RCC 7860 (cell line): ENCODE measurements around the gene CIT.
"Not testable (repeated sequence)": the region's sequence is repeated elsewhere in the genome, so short reads cannot be mapped to it uniquely, and the experiment has no call there.

Experiments used
- DNase-seq: peaks from one replicate; pipeline ENCODE4 v3.0.0-alpha.2; 2015; ENCODE audit warnings: low spot score
- FAIRE-seq: peaks from 2 replicates; lab custom pipeline; 2012; peaks lifted over from hg19 to GRCh38; lab: Jason Lieb, UNC

CIT gene, protein sequence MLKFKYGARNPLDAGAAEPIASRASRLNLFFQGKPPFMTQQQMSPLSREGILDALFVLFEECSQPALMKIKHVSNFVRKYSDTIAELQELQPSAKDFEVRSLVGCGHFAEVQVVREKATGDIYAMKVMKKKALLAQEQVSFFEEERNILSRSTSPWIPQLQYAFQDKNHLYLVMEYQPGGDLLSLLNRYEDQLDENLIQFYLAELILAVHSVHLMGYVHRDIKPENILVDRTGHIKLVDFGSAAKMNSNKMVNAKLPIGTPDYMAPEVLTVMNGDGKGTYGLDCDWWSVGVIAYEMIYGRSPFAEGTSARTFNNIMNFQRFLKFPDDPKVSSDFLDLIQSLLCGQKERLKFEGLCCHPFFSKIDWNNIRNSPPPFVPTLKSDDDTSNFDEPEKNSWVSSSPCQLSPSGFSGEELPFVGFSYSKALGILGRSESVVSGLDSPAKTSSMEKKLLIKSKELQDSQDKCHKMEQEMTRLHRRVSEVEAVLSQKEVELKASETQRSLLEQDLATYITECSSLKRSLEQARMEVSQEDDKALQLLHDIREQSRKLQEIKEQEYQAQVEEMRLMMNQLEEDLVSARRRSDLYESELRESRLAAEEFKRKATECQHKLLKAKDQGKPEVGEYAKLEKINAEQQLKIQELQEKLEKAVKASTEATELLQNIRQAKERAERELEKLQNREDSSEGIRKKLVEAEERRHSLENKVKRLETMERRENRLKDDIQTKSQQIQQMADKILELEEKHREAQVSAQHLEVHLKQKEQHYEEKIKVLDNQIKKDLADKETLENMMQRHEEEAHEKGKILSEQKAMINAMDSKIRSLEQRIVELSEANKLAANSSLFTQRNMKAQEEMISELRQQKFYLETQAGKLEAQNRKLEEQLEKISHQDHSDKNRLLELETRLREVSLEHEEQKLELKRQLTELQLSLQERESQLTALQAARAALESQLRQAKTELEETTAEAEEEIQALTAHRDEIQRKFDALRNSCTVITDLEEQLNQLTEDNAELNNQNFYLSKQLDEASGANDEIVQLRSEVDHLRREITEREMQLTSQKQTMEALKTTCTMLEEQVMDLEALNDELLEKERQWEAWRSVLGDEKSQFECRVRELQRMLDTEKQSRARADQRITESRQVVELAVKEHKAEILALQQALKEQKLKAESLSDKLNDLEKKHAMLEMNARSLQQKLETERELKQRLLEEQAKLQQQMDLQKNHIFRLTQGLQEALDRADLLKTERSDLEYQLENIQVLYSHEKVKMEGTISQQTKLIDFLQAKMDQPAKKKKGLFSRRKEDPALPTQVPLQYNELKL (N-terminal part only)

GRCh38 chr12:119876761-119877638 is at the start of gene CIT:
CIT (minus strand) TSS chr12:119877320; CDS start chr12:119876168, 1,152 bp downstream.
- peak; percentile 89 for DNase-seq
- peak; percentile 84 for FAIRE-seq

DNA sequence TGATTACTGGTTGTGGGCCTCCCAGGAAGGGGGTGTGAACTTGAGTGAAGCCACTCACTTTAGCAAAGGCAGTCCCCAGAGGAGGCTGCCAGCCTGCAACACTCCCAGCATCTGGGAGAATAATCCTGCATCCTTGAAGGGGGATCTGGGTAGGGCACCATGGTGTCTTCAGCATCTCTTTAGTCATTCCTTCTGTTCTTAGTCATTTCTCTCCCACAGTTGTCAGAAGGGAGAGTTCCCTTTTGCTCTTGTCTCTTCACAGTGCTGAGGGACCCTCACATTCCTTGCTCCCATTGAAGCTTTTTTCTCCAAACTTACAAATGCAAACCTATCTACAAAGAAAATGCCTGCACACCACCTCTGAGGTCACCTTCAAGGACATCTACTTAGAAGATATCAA is 48.1 kb upstream of the CIT start:
- FAIRE-seq (no peak), DNase-seq (no peak)

DNA sequence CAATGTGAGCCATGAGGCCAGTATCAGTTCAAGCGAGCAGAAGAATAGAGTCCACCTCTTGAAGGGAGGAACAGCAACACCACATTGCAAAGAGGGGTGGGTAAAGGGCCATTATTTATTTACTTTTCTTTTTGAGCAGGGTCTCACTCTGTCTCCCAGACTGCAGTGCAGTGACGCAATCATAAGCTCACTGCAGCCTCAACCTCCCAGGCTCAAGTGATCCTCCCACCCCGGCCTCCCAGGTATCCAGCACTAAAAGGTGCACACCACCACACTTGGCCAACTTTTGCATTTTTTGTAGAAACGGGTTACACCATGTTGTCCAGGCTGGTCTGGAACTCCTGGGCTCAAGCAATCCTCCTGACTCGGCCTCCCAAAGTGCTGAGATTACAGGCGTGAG is 42.9 kb upstream of the CIT start:
- DNase-seq (no peak), FAIRE-seq (no peak)

DNA sequence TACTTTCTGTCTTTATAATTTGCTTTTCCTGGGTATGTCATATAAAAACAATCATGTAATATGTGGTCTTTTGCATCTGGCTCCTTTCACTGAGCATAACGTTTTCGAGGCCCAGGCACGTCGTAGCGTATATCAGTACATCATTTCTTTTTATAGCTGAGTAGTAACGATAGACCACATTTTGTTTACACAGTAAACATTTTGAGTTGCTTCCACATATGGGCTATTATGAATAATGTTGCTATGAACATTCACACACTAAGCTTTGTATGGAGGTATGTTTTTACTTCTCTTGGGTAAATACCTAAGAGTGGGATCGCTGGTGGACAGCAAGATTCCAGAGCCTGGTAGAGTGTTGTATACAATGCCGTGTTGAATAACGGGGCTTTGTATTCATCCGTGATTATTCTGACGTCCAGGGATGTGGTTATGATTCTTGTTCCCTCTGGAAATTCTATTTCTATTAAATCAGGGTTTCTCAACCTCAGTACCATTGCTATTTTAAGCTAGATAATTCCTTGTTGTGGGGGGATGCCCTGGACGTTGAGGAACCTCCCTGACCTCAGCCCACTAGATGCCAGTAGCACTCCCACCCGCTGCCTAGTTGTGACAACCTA is 38.9 kb upstream of the CIT start:
- no peak for FAIRE-seq
- no peak for DNase-seq

GRCh38 chr12:119914666-119915065 is 37.5 kb upstream of the CIT start:
- FAIRE-seq (no peak), DNase-seq (no peak)

DNA sequence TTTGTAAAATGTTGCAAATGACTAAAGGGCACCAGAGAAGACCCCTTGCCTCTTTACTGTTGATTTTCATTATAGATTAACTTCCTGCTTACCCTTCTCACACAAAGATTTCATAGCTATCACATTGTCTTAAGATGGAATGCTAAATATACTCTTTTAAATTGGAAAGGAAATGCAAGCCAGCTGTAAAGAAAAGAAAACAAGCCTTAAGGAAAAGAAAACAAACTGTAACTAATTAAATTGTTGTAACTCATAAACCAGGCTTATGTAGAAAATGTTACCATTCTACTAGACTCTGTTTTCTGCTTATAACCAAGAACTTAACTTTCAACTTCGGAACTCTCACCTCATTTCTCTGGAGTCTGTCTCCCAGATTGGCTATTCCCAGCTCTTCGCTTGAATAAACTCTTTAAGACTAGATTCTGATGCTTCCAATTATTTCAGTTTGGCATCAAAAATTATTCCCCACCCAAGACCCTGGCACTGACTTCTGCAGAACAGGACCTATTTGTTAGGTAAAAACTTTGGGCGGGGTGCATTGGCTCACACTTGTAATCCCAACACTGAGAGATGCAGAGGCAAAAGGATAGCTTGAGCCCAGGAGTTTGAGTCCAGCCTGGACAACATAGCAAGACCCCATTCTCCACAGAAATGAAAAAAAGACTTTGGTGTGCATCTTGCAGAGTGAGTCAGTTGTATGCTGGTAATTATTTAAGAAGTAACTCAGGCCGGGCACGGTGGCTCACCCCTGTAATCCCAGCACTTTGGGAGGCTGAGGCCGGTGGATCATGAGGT is 36.6 kb upstream of the CIT start:
- no peak for DNase-seq
- FAIRE-seq = no peak

- no peak for FAIRE-seq
- no peak for DNase-seq
These were observed 34.1 kb upstream of the CIT start for GRCh38 chr12:119911182-119911581.

- FAIRE-seq (no peak), DNase-seq (no peak)
These were observed 33.5 kb upstream of the CIT start for GRCh38 chr12:119910586-119910985.

DNA sequence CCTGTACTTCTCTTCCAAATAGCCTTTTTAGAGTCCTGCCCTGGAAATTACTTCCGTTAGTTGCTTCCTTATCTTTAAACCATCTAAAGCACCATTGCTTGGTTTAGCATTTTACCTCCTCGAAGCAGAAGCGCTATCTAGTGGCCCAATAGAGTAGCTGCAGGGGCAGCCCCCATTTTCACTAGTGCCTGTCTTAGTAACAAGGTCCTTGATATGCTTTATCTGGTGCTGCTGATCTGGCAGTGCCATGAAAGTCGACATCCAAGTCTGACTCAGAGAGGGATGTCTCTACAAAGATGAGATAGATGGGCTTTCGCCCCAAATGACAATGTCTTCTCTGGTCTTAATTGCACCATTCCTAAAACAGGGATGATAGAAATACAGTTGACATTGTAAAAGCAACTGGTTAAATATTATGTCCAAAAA is 25.0 kb upstream of the CIT start:
- FAIRE-seq (peak; percentile 58), DNase-seq (peak; percentile 66)

DNA sequence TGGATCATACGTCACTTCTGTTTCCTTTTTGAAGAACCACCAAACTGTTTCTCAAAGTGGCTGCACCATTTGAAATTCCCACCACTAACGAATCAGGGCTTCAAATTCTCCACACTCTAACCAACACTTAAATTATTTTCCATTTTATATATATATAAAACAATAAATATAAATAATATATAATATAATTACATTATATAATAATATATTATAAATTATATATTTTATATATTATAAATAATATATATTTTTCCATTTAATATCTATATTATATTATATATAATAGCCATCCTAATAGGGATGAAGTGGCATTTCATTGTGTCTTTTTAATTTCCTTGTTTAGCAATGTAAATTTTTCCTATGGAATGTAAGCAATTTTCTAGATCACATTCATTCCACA is 24.6 kb upstream of the CIT start:
- no peak for DNase-seq
- FAIRE-seq = peak; percentile 58

- FAIRE-seq = no peak
- no peak for DNase-seq
These were observed 17.8 kb upstream of the CIT start for GRCh38 chr12:119894916-119895315.

DNA sequence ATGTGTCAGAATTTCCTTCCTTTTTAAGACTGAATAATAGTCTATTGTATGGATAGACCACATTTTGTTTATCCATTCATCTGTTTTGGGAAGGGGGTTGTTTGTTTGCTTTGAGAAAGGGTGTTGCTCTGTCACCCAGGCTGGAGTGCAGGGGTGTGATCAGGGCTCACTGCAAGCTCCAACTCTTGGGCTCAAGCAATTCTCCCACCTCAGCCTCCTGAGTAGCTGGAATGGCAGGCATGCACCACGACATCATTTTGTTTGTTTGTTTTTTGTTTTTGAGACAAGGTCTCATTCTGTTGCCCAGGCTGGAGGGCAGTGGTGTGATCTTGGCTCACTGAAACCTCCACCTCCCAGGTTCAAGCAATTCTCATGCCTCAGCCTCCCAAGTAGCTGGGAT is 15.5 kb upstream of the CIT start:
- not testable (repeated sequence) for FAIRE-seq, DNase-seq

DNA sequence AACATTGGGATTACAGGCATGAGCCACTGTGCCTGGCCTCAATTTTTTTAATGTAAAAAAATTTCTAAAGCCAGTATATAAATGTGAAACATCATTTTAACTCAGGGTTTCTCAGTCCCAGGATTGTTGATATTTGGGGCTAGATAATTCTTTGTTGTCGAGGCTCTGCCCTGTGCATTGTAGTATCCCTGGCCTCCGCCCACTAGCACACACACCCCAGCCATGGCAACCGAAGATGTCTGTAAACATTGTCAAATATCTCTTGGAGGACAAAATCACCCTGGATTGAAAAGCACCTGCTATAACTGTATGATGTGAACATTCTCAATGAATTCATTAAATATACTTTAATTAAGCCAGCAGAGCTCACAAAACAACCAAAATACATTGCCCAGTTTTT is 8.4 kb upstream of the CIT start:
- DNase-seq = no peak
- no peak for FAIRE-seq

- not testable (repeated sequence) for DNase-seq, FAIRE-seq
These were observed 6.7 kb upstream of the CIT start for GRCh38 chr12:119883791-119884190.

DNA sequence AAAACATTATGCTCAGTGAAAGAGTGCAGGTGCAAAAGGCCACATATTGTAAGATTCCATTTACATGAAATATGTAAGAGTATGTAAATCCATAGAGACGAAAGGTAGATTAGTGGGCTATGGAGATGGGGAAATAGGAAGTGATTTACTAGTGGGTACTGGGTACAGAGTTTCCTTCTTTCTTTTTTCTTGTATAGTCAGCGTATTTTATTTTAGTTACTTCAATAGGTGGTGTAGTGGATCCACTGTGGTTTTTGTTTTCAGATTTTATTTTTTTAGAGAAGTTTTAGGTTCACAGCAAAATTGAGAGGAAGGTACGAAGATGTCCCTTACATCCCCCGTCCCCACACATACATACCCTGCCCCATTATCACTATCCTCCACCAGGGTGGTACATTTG is 6.1 kb upstream of the CIT start:
- FAIRE-seq = no peak
- DNase-seq = no peak

DNA sequence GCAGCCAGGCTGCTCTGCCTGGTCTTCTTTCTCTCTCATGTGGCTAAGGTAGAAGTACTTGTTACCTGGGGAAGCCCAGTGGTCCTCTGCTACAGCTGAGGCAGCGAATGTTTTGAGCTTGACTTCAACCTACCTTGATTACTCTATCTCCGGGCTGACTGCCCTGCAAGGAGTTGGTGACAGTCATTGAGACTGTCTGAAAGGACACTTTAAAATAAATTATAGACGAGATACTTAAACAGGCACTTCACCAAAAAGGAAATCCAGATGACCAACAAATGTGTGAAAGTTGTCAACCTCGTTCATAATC is 474 bp upstream of the CIT start:
- FAIRE-seq (no peak), DNase-seq (no peak)

DNA sequence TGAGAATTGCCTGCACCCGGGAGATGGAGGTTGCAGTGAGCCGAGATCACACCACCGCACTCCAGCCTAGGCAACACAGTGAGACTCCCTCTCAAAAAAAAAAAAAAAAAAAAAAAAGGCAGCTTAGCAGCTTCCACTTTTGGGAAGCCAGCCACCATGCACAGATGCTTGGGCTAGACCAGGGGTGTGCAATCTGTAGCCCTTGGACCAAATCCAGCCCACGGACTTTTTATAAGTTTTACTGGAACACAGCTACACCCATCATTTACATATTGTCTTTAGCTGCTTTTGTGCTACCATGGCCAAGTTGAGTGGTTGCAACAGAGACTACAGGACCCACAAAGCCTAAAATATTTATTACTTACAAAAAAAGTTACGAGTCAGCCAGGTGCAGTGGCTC is 6.7 kb downstream of the CIT start:
- FAIRE-seq (no peak), DNase-seq (no peak)

- FAIRE-seq (no peak), DNase-seq (peak; percentile 49)
These were observed 7.4 kb downstream of the CIT start for GRCh38 chr12:119869720-119870119.

DNA sequence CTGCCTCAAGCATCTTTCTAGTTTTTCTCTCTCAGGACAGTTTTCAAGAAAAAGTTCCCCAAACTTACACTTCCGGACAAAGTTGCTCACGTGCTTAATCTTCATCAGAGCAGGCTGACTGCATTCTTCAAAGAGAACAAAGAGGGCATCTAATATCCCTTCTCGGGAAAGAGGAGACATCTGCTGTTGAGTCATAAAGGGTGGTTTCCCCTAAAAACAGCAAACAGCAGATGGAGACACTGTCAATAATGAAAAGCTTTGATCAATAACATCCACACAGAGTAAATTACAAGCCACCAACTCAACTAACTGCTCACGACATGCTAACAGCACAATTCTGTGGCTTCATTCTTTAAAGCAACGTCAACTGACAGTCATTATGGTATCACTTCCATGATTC is 8.1 kb downstream of the CIT start:
- no peak for FAIRE-seq
- no peak for DNase-seq
